Stomach smooth muscle (tissue), 2 donors: ENCODE data around the gene CNTN5.

Experiments used
- H3K27ac ChIP-seq: one replicate; pipeline ENCODE4 v1.7.0; 2013; ENCODE audit warnings: mild to moderate bottlenecking, low read length, inconsistent platforms
- H3K27me3 ChIP-seq, 2 donors: one replicate each; pipeline ENCODE4 v1.7.0; 2013; ENCODE audit warnings: low read length in 2 of 2; ENCODE audit not compliant: insufficient read depth in 2 of 2, control insufficient read depth in 1 of 2
- H3K36me3 ChIP-seq, 2 donors: one replicate each; pipeline ENCODE4 v1.7.0; 2013; ENCODE audit warnings: low read length in 2 of 2; ENCODE audit not compliant: control insufficient read depth in 2 of 2, insufficient read depth in 2 of 2
- H3K4me1 ChIP-seq: one replicate; pipeline ENCODE4 v1.7.0; 2013; ENCODE audit warnings: low read length; ENCODE audit not compliant: control insufficient read depth, insufficient read depth
- H3K4me3 ChIP-seq, 2 donors: one replicate each; pipeline ENCODE4 v1.7.0; 2013; ENCODE audit warnings: low read length in 2 of 2
- H3K9ac ChIP-seq, 2 donors: one replicate each; pipeline ENCODE4 v1.7.0; 2013; ENCODE audit warnings: low read length in 2 of 2, mild to moderate bottlenecking in 1 of 2
- H3K9me3 ChIP-seq, 2 donors: one replicate each; pipeline ENCODE4 v1.7.0; 2013; ENCODE audit warnings: low read length in 2 of 2; ENCODE audit not compliant: control insufficient read depth in 2 of 2
- donor health status: healthy.
- donor health status: Pancreatic carcinoma.

The CNTN5 gene

GRCh38 chr11:99229544-99229943 is 208.8 kb downstream of the CNTN5 start:
- Histone ChIP-seq H3K27ac (no peak overlapping the region), H3K27me3 (no peaks in the 10 kb centered on the region), H3K4me1 (no peaks in the 10 kb centered on the region), H3K9me3 (no peaks in the 10 kb centered on the region), H3K9ac (no peak overlapping the region), H3K4me3 (no peak overlapping the region), H3K36me3 (no peaks in the 10 kb centered on the region)

- no peak overlapping the region for H3K4me3 ChIP-seq
- H3K4me1 ChIP-seq, result no peaks in the 10 kb centered on the region
- H3K9me3 ChIP-seq, result no peaks in the 10 kb centered on the region
- H3K9ac ChIP-seq, result no peak overlapping the region
- no peaks in the 10 kb centered on the region for H3K36me3 ChIP-seq
- no peaks in the 10 kb centered on the region for H3K27me3 ChIP-seq
- H3K27ac ChIP-seq, result no peak overlapping the region
Measured at GRCh38 chr11:99234534-99234933, 213.8 kb downstream of the CNTN5 start.

GRCh38 chr11:99238401-99238800 is 217.7 kb downstream of the CNTN5 start:
- H3K4me1 ChIP-seq, result no peaks in the 10 kb centered on the region
- no peak overlapping the region for H3K27ac ChIP-seq
- no peak overlapping the region for H3K9ac ChIP-seq
- no peaks in the 10 kb centered on the region for H3K9me3 ChIP-seq
- H3K4me3 ChIP-seq, result no peak overlapping the region
- H3K27me3 ChIP-seq, result no peaks in the 10 kb centered on the region
- no peaks in the 10 kb centered on the region for H3K36me3 ChIP-seq

GRCh38 chr11:99240192-99241030 is 219.7 kb downstream of the CNTN5 start:
- no peak overlapping the region for H3K4me3 ChIP-seq
- H3K9me3 ChIP-seq, result no peaks in the 10 kb centered on the region
- H3K9ac ChIP-seq, result no peak overlapping the region
- H3K27ac ChIP-seq, result no peak overlapping the region
- H3K4me1 ChIP-seq, result no peaks in the 10 kb centered on the region
- H3K36me3 ChIP-seq, result no peaks in the 10 kb centered on the region
- H3K27me3 ChIP-seq, result no peaks in the 10 kb centered on the region

- Histone ChIP-seq H3K4me1 (no peaks in the 10 kb centered on the region), H3K4me3 (no peak overlapping the region), H3K27me3 (no peaks in the 10 kb centered on the region), H3K36me3 (no peaks in the 10 kb centered on the region), H3K27ac (no peak overlapping the region), H3K9me3 (no peaks in the 10 kb centered on the region), H3K9ac (no peak overlapping the region)
Measured at GRCh38 chr11:99241066-99241465, 220.3 kb downstream of the CNTN5 start.

GRCh38 chr11:99244613-99245012 is 223.9 kb downstream of the CNTN5 start:
- Histone ChIP-seq H3K27me3 (no peaks in the 10 kb centered on the region), H3K4me3 (no peak overlapping the region), H3K4me1 (no peaks in the 10 kb centered on the region), H3K36me3 (no peaks in the 10 kb centered on the region), H3K9ac (no peak overlapping the region), H3K9me3 (no peaks in the 10 kb centered on the region), H3K27ac (no peak overlapping the region)

- no peak overlapping the region for H3K27ac ChIP-seq
- H3K4me3 ChIP-seq, result no peak overlapping the region
- H3K4me1 ChIP-seq, result no peaks in the 10 kb centered on the region
- H3K27me3 ChIP-seq, result no peaks in the 10 kb centered on the region
- no peak overlapping the region for H3K9ac ChIP-seq
- no peaks in the 10 kb centered on the region for H3K36me3 ChIP-seq
- no peaks in the 10 kb centered on the region for H3K9me3 ChIP-seq
Measured at GRCh38 chr11:99246199-99246598, 225.4 kb downstream of the CNTN5 start.

GRCh38 chr11:99256614-99257013 is 235.9 kb downstream of the CNTN5 start:
- H3K4me3 ChIP-seq, result no peak overlapping the region
- H3K27ac ChIP-seq, result no peak overlapping the region
- H3K9me3 ChIP-seq, result no peaks in the 10 kb centered on the region
- no peaks in the 10 kb centered on the region for H3K27me3 ChIP-seq
- no peaks in the 10 kb centered on the region for H3K4me1 ChIP-seq
- H3K36me3 ChIP-seq, result no peaks in the 10 kb centered on the region
- H3K9ac ChIP-seq, result no peak overlapping the region

GRCh38 chr11:99257131-99257530 is 236.4 kb downstream of the CNTN5 start:
- no peaks in the 10 kb centered on the region for H3K4me1 ChIP-seq
- H3K27ac ChIP-seq, result no peak overlapping the region
- no peaks in the 10 kb centered on the region for H3K36me3 ChIP-seq
- no peak overlapping the region for H3K9ac ChIP-seq
- H3K9me3 ChIP-seq, result no peaks in the 10 kb centered on the region
- no peaks in the 10 kb centered on the region for H3K27me3 ChIP-seq
- no peak overlapping the region for H3K4me3 ChIP-seq

- H3K9me3 ChIP-seq, result no peaks in the 10 kb centered on the region
- no peaks in the 10 kb centered on the region for H3K27me3 ChIP-seq
- H3K36me3 ChIP-seq, result no peaks in the 10 kb centered on the region
- no peak overlapping the region for H3K4me3 ChIP-seq
- H3K9ac ChIP-seq, result no peak overlapping the region
- no peak overlapping the region for H3K27ac ChIP-seq
- no peaks in the 10 kb centered on the region for H3K4me1 ChIP-seq
Measured at GRCh38 chr11:99260696-99261095, 239.9 kb downstream of the CNTN5 start.

- H3K4me1 ChIP-seq, result no peaks in the 10 kb centered on the region
- H3K36me3 ChIP-seq, result no peaks in the 10 kb centered on the region
- no peaks in the 10 kb centered on the region for H3K9me3 ChIP-seq
- H3K27me3 ChIP-seq, result no peaks in the 10 kb centered on the region
- no peak overlapping the region for H3K4me3 ChIP-seq
- no peak overlapping the region for H3K27ac ChIP-seq
- no peak overlapping the region for H3K9ac ChIP-seq
Measured at GRCh38 chr11:99268886-99269285, 248.1 kb downstream of the CNTN5 start.
